ENCODE measurements around the gene VWA3B. TPM values are rescaled to one million over a fixed set of nuclear protein-coding genes. Genes with fewer than 3 reads are reported as not detected.

Gene VWA3B
- total and polyA plus RNA-seq, 2 of the 4 experiments (the other 2 are of a cell fraction) = not detected

DNA sequence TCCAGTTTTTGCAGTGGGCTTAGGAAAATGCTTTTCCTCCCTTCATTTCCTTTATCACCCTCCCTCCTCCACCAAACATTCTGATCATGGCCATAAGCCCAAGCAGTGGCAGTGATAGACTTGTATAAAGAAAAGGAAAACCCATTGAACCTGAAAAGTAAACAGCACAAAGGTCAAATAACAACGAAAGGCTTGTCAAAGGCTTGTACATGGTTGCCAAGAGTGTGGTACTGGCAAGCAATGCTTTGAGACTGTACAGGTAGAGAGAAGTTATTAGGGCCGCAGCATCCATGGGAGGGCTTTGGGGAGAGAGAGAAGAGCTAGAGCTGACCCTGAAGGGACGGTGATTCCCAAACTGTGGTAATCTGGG, 2.1 kb upstream of the VWA3B start:
- Histone ChIP-seq H2AFZ (replicated peaks; ENCODE audit: low read length, poor library complexity) (no peak overlapping the region), H3K9me3 (ENCODE audit: control insufficient read depth, insufficient read depth, low read length) (no peaks in the 10 kb centered on the region), H4K5ac (ENCODE audit: low read depth, low read length) (no peak overlapping the region), H4K8ac (ENCODE audit: low read depth in 2 of 2, low read length in 2 of 2) (no peak overlapping the region), H3K4me2 (ENCODE audit: low read depth, low read length) (no peak overlapping the region), H3K23ac (ENCODE audit: low read depth, low read length) (no peak overlapping the region), H3K4me1 (ENCODE audit: control insufficient read depth, insufficient read depth, low read length) (no peaks in the 10 kb centered on the region), H2BK15ac (ENCODE audit: low read depth, low read length) (no peak overlapping the region), H3K14ac (replicated peaks; ENCODE audit: low read depth, low read length) (no peak overlapping the region), H3K56ac (ENCODE audit: extremely low read depth, insufficient read depth, low read length) (no peak overlapping the region), H2AK9ac (replicated peaks; ENCODE audit: low read depth, low read length, poor library complexity) (no peak overlapping the region), H3K27me3 (ENCODE audit: control insufficient read depth, insufficient read depth, low read length) (peaks cover 42% of the 10 kb centered on the region), H3K18ac (ENCODE audit: low read depth, low read length) (no peak overlapping the region), H2AK5ac (ENCODE audit: low read depth, low read length) (no peak overlapping the region), H3K9ac (ENCODE audit: low read depth, low read length) (no peak overlapping the region), H3K27ac (ENCODE audit: insufficient read depth, low read length) (no peak overlapping the region), H3K79me1 (ENCODE audit: low read depth in 1 of 2, low read length in 2 of 2) (no peaks in the 10 kb centered on the region), H4K20me1 (ENCODE audit: insufficient read depth, low read length) (no peaks in the 10 kb centered on the region), H2BK20ac (ENCODE audit: low read depth, low read length) (no peak overlapping the region), H3K4me3 (ENCODE audit: insufficient read depth, low read depth, low read length) (no peak overlapping the region), H3K4ac (ENCODE audit: low read depth, low read length) (no peak overlapping the region), H2BK5ac (ENCODE audit: low read depth, low read length, poor library complexity, severe bottlenecking) (no peak overlapping the region), H4K91ac (ENCODE audit: insufficient read depth, low read depth, low read length) (no peak overlapping the region), H2BK120ac (ENCODE audit: low read depth, low read length) (no peak overlapping the region), H3K36me3 (ENCODE audit: control insufficient read depth, insufficient read depth, low read length) (no peaks in the 10 kb centered on the region), H3K9me1 (ENCODE audit: insufficient read depth, low read length) (0 out of 2 replicates have a peak, but pooled peaks cover 4% of the 10 kb centered on the region)
- dilution Hi-C loops (cut with HindIII; ENCODE audit: low sequenced_read_pairs, unreplicated experiment) (no loop called here), intact Hi-C loops (cut with micrococcal nuclease) (loop anchor here (5.0 kb wide), 1 partner anchor 278 kb away; no protein-coding TSS in a partner anchor), in situ Hi-C loops (cut with MboI; ENCODE audit: low sequenced_read_pairs) (no loop called here)
- ChIA-PET POLR2A (ENCODE audit: unreplicated experiment) (no interaction called here), CTCF (no interaction called here)
- WGBS, 2 experiments (ENCODE audit: extremely low coverage in 2 of 2, insufficient read length in 1 of 2) = 91% methylated on average over 1 of the region's 3 CpGs; no CpG with 5 or more reads in 1 of the 2 experiments
- ATAC-seq (ENCODE audit: low read depth) (no peak), DNase-seq (no peak)
- no peak for TF ChIP-seq RAD21 (IDR thresholded peaks at IDR 0.05; ENCODE audit: low read length)
- TF ChIP-seq SMC3 (IDR thresholded peaks at IDR 0.05; ENCODE audit: low read depth, low read length) = no peak
- no peak for TF ChIP-seq RFX5 (IDR thresholded peaks at IDR 0.05; ENCODE audit: low read depth, low read length)
- no peak for TF ChIP-seq FOS (IDR thresholded peaks at IDR 0.05; ENCODE audit: low read depth, low read length)
- no peak for TF ChIP-seq BHLHE40 (IDR thresholded peaks at IDR 0.05; ENCODE audit: low read depth, low read length)
- TF ChIP-seq NFE2L2 (IDR thresholded peaks at IDR 0.05; ENCODE audit: low read depth, low read length) = no peak
- TF ChIP-seq, protein P1, sequence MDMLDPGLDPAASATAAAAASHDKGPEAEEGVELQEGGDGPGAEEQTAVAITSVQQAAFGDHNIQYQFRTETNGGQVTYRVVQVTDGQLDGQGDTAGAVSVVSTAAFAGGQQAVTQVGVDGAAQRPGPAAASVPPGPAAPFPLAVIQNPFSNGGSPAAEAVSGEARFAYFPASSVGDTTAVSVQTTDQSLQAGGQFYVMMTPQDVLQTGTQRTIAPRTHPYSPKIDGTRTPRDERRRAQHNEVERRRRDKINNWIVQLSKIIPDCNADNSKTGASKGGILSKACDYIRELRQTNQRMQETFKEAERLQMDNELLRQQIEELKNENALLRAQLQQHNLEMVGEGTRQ (IDR thresholded peaks at IDR 0.05; ENCODE audit: low read depth, low read length) = no peak
- TF ChIP-seq MXI1 (IDR thresholded peaks at IDR 0.05; ENCODE audit: borderline replicate concordance, low read depth, low read length) = no peak
- no peak for TF ChIP-seq CEBPB (IDR thresholded peaks at IDR 0.05; ENCODE audit: low read depth, low read length)
- no peak for TF ChIP-seq POLR2A (IDR thresholded peaks at IDR 0.05; ENCODE audit: low read depth, low read length)
- TF ChIP-seq, protein P2, sequence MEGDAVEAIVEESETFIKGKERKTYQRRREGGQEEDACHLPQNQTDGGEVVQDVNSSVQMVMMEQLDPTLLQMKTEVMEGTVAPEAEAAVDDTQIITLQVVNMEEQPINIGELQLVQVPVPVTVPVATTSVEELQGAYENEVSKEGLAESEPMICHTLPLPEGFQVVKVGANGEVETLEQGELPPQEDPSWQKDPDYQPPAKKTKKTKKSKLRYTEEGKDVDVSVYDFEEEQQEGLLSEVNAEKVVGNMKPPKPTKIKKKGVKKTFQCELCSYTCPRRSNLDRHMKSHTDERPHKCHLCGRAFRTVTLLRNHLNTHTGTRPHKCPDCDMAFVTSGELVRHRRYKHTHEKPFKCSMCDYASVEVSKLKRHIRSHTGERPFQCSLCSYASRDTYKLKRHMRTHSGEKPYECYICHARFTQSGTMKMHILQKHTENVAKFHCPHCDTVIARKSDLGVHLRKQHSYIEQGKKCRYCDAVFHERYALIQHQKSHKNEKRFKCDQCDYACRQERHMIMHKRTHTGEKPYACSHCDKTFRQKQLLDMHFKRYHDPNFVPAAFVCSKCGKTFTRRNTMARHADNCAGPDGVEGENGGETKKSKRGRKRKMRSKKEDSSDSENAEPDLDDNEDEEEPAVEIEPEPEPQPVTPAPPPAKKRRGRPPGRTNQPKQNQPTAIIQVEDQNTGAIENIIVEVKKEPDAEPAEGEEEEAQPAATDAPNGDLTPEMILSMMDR (conservative IDR thresholded peaks at IDR 0.05; ENCODE audit: low read depth, low read length) = no peak
- TF ChIP-seq MAZ (IDR thresholded peaks at IDR 0.05; ENCODE audit: borderline replicate concordance, low read depth, low read length) = no peak
- TF ChIP-seq, protein P3, sequence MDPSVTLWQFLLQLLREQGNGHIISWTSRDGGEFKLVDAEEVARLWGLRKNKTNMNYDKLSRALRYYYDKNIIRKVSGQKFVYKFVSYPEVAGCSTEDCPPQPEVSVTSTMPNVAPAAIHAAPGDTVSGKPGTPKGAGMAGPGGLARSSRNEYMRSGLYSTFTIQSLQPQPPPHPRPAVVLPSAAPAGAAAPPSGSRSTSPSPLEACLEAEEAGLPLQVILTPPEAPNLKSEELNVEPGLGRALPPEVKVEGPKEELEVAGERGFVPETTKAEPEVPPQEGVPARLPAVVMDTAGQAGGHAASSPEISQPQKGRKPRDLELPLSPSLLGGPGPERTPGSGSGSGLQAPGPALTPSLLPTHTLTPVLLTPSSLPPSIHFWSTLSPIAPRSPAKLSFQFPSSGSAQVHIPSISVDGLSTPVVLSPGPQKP (IDR thresholded peaks at IDR 0.05; ENCODE audit: borderline replicate concordance, low read depth, low read length) = no peak
- no peak for TF ChIP-seq RCOR1 (IDR thresholded peaks at IDR 0.05; ENCODE audit: insufficient replicate concordance, low read length)
- no TSS peak for BruUV-seq (replicated peaks)

Measured in IMR-90 (cell line).